ENCODE results near the gene SPDYC. TPM values are rescaled to one million over a fixed set of nuclear protein-coding genes. Genes with fewer than 3 reads are reported as not detected.

Gene SPDYC
- total and polyA plus RNA-seq, 2 experiments from 2014 or later = 0.27 TPM; not detected in 1

DNA sequence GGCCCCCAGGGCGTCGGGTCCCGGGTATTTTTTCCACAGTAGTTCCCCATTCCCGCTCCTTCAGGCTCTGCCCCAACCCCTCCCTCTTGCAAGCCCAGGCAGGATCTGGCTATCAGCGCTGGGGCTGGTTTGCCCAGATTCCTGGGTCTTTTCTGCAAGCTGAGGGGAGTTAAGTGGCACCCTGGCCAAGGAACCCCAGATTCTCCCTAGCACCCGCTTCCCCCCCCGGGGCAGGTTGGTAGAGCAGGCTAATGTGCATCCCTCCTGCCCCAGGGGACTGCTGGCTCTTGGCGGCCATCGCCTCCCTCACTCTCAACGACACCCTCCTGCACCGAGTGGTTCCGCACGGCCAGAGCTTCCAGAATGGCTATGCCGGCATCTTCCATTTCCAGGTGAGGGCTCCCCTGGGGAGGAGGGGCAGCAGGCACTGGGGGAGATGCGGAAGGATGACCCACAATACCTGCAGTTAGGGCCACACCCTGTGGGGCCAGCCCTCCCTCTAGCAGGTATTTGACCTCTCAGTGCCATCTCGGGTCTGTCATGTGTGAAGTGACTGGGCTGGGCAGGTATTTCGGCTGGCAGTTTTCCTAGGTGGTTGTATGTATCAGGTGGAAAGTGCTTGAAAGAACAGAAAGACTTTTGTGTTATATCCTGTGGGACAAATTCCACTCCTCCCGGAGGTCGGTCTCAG is 13.3 kb downstream of the SPDYC start (continued):
- TF ChIP-seq, protein P1, sequence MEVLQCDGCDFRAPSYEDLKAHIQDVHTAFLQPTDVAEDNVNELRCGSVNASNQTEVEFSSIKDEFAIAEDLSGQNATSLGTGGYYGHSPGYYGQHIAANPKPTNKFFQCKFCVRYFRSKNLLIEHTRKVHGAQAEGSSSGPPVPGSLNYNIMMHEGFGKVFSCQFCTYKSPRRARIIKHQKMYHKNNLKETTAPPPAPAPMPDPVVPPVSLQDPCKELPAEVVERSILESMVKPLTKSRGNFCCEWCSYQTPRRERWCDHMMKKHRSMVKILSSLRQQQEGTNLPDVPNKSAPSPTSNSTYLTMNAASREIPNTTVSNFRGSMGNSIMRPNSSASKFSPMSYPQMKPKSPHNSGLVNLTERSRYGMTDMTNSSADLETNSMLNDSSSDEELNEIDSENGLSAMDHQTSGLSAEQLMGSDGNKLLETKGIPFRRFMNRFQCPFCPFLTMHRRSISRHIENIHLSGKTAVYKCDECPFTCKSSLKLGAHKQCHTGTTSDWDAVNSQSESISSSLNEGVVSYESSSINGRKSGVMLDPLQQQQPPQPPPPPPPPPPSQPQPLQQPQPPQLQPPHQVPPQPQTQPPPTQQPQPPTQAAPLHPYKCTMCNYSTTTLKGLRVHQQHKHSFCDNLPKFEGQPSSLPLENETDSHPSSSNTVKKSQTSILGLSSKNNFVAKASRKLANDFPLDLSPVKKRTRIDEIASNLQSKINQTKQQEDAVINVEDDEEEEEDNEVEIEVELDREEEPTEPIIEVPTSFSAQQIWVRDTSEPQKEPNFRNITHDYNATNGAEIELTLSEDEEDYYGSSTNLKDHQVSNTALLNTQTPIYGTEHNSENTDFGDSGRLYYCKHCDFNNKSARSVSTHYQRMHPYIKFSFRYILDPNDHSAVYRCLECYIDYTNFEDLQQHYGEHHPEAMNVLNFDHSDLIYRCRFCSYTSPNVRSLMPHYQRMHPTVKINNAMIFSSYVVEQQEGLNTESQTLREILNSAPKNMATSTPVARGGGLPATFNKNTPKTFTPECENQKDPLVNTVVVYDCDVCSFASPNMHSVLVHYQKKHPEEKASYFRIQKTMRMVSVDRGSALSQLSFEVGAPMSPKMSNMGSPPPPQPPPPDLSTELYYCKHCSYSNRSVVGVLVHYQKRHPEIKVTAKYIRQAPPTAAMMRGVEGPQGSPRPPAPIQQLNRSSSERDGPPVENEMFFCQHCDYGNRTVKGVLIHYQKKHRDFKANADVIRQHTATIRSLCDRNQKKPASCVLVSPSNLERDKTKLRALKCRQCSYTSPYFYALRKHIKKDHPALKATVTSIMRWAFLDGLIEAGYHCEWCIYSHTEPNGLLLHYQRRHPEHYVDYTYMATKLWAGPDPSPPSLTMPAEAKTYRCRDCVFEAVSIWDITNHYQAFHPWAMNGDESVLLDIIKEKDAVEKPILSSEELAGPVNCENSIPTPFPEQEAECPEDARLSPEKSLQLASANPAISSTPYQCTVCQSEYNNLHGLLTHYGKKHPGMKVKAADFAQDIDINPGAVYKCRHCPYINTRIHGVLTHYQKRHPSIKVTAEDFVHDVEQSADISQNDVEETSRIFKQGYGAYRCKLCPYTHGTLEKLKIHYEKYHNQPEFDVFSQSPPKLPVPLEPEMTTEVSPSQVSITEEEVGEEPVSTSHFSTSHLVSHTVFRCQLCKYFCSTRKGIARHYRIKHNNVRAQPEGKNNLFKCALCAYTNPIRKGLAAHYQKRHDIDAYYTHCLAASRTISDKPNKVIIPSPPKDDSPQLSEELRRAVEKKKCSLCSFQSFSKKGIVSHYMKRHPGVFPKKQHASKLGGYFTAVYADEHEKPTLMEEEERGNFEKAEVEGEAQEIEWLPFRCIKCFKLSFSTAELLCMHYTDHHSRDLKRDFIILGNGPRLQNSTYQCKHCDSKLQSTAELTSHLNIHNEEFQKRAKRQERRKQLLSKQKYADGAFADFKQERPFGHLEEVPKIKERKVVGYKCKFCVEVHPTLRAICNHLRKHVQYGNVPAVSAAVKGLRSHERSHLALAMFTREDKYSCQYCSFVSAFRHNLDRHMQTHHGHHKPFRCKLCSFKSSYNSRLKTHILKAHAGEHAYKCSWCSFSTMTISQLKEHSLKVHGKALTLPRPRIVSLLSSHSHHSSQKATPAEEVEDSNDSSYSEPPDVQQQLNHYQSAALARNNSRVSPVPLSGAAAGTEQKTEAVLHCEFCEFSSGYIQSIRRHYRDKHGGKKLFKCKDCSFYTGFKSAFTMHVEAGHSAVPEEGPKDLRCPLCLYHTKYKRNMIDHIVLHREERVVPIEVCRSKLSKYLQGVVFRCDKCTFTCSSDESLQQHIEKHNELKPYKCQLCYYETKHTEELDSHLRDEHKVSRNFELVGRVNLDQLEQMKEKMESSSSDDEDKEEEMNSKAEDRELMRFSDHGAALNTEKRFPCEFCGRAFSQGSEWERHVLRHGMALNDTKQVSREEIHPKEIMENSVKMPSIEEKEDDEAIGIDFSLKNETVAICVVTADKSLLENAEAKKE (CRISPR knock-in tag; IDR thresholded peaks at IDR 0.05) = no peak
- no peak for TF ChIP-seq CREB1 (CRISPR knock-in tag; IDR thresholded peaks at IDR 0.05; ENCODE audit: low read depth)

DNA sequence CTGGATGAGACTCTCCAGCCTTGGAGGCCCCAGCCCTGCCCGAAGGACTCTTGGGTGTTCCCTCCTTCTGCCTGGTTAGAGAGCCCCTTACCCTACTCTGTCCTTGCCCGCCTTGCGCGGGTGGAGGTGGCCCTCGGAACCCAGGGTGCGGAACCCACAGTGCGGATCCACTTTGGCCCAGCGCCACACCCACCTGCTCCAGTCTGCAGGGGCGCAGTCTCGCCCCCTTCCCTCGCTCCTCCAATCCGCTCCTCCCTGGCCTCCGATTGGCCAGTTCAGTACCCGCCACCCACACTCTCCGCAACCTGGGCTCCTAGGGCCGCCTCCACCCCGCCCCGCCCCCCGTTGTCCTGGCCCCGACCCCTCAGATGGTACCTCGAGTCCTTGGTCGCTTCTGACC is 14.1 kb downstream of the SPDYC start:
- Histone ChIP-seq H3K9me2 (ENCODE audit: insufficient read depth) (no peaks in the 10 kb centered on the region), H3K36me3 (ENCODE audit: insufficient read depth) (peaks cover 10% of the 10 kb centered on the region; the same call in 1 of the 2 replicates), H3K27me3 (ENCODE audit: insufficient read depth) (no peaks in the 10 kb centered on the region), H3F3A (replicated peaks; ENCODE audit: low read depth) (peaks cover 28% of the 10 kb centered on the region), H3K79me2 (replicated peaks; ENCODE audit: insufficient read depth) (peaks cover 16% of the 10 kb centered on the region), H3K4me2 (peak overlapping the region; percentile 82), H3K4me1 (ENCODE audit: insufficient read depth) (peaks cover 42% of the 10 kb centered on the region), H3K27ac (ENCODE audit: low read depth) (peak overlapping the region; percentile 70; the same call in 1 of the 2 replicates), H2AFZ (no peak overlapping the region), H4K20me1 (replicated peaks; ENCODE audit: insufficient read depth) (no peaks in the 10 kb centered on the region), H3K4me3 (peak overlapping the region; percentile 92)
- ATAC-seq (peak; percentile 52), DNase-seq (ENCODE audit: low spot score) (peak; percentile 92)
- Mint-ChIP-seq H3K4me1 (peaks cover 49% of the 10 kb centered on the region), H3K27me3 (ENCODE audit: insufficient read depth, low read depth, poor library complexity) (peaks cover 21% of the 10 kb centered on the region), H3K4me3 (peak overlapping the region; percentile 94), H3K27ac (peak overlapping the region; percentile 70; the same call in 1 of the 2 replicates), H3K36me3 (ENCODE audit: low read depth) (peaks cover 33% of the 10 kb centered on the region), H3K9me3 (no peaks in the 10 kb centered on the region)
- TF ChIP-seq ETS1 (IDR thresholded peaks at IDR 0.05) (no peak), POLR2AphosphoS5 (IDR thresholded peaks at IDR 0.05; ENCODE audit: low read depth) (peak; percentile 50; the same call in 1 of the 2 replicates)
